ENCODE results near the gene MYOF.
"Not testable (repeated sequence)": the region's sequence is repeated elsewhere in the genome, so short reads cannot be mapped to it uniquely, and the experiment has no call there.

MYOF gene

DNA sequence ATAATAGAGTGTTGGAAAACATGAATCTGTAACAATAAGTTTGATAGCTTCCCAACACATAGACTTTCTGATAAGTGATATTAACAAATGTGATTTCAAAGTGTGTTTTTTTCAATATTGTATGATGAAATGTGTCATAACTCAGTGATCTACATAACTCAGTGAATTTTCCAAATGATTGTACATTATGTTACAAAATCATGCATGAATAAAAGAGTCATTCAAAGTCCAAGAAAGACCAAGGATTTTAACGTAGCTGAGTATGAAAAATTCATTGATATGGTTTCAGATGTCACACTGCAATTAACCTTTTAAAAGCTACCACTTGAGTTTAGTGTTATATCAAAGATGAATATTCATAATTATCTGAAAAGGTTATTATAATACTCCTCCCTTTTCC lies 111.2 kb downstream of the MYOF start:
- Histone ChIP-seq H3K27me3 (ENCODE audit: low read depth) (no peaks in the 10 kb centered on the region), H3K4me1 (no peaks in the 10 kb centered on the region), H3K36me3 (replicated peaks) (no peaks in the 10 kb centered on the region), H3K9me3 (no peaks in the 10 kb centered on the region), H3K4me3 (no peak overlapping the region)
- no peak for DNase-seq (ENCODE audit: low spot score in 2 of 2)
- in situ Hi-C loops (cut with MboI; ENCODE audit: low sequenced_read_pairs), result loop anchor here (25.0 kb wide), 1 partner anchor 484 kb away; no protein-coding TSS in a partner anchor

DNA sequence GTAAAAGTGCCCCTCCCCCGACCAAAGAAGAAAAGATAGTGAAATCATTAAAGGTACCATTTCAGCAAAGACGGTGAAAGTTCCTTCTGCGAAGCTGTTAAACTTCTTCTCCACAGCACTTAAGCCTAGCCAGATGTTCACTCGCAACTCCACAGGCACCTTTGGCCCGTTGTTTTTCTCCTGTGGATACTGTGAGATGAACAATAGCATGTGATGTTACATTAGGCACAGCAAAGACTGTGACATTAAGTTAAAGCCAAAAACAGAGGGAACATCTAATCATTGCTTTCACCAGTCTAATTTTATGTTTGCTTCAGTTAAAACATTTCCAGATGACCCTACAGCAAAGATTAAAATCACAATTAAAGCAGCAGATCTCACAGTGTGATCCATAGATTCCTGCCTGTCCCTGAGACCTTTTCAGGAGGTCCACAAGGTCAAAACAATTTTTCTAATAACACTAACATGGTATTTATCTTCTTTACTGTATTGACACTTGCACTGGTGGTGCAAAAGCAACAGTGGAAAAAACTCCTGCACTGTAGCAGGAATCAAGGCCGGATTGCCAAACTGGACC lies 112.5 kb downstream of the MYOF start:
- in situ Hi-C loops (cut with MboI; ENCODE audit: low sequenced_read_pairs), result loop anchor here (5.0 to 25.0 kb wide), 2 partner anchors 113 to 482 kb away; partner anchors contain the start of gene MYOF
- Histone ChIP-seq H3K4me3 (no peak overlapping the region), H3K9me3 (no peaks in the 10 kb centered on the region), H3K36me3 (replicated peaks) (no peaks in the 10 kb centered on the region; the same call in 1 of the 2 replicates), H3K4me1 (no peaks in the 10 kb centered on the region), H3K27me3 (ENCODE audit: low read depth) (no peaks in the 10 kb centered on the region)
- no peak for DNase-seq (ENCODE audit: low spot score in 2 of 2)

DNA sequence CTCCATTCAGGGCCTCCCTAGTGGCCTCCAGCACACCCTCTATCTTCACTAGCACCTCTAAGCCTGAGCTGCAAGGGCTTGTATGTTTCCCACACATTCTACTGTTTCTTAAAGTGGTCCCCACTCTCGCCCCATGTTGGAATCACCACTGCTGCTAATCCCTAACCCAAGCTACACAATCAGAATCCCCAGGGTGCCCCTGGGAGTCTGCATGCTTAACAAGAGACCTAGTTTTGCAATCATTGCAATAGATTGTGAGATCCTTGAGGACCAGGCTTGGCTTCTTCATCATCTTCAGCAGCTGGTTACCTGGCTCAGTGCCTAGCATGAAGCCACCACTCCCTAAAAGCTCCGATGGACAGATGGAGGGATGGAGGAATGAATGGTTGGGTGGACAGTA lies 113.9 kb downstream of the MYOF start:
- in situ Hi-C loops (cut with MboI; ENCODE audit: low sequenced_read_pairs), result loop anchor here (5.0 to 25.0 kb wide), 2 partner anchors 114 to 481 kb away; partner anchors contain the start of gene MYOF
- Histone ChIP-seq H3K4me1 (no peaks in the 10 kb centered on the region), H3K9me3 (no peaks in the 10 kb centered on the region), H3K36me3 (replicated peaks) (no peaks in the 10 kb centered on the region; the same call in 1 of the 2 replicates), H3K27me3 (ENCODE audit: low read depth) (no peaks in the 10 kb centered on the region), H3K4me3 (no peak overlapping the region)
- DNase-seq (ENCODE audit: low spot score in 2 of 2), result no peak

DNA sequence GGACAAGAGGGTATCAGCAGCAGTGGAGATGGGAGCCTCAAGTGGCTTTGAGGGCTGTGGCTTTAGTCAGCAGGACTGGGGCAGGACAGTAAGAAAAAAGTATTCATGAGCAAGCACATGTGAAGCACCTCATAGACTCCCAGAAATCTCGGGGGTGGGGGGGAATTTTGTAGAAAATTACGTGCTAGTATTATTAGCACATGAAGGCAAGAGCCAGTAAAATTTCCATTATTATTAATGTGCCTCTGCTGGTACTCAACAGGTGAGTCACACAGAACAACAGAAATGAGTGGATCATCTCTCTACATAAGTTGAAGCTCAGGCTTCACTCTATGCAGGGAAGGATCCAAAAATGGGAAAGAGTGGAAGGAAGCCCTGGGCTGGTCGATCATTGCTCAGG lies 114.5 kb downstream of the MYOF start:
- Histone ChIP-seq H3K4me3 (no peak overlapping the region), H3K4me1 (no peaks in the 10 kb centered on the region), H3K9me3 (no peaks in the 10 kb centered on the region), H3K27me3 (ENCODE audit: low read depth) (no peaks in the 10 kb centered on the region), H3K36me3 (replicated peaks) (no peaks in the 10 kb centered on the region; the same call in 1 of the 2 replicates)
- DNase-seq (ENCODE audit: low spot score in 2 of 2), result no peak
- in situ Hi-C loops (cut with MboI; ENCODE audit: low sequenced_read_pairs), result loop anchor here (5.0 to 25.0 kb wide), 2 partner anchors 115 to 480 kb away; partner anchors contain the start of gene MYOF

DNA sequence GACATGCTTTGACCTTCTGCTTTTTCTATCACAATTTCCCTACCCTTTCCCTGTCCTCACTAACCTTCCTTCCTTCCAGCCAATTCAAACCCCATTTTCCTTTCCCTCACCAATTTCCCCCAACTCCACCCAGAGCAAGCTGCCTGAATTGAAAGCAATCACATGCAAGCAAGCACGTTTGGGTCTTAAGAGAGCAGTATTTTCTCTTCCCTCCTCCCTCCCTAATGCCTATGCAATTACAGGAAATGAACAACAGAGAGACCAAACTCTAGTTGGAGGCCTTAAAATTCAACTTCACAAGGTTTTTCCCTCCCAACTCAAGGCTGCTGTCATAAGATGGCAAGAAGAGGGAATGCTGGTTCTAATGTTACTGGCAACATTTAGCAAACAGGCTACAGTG lies 117.2 kb downstream of the MYOF start:
- no peak overlapping the region for H3K4me3 ChIP-seq
- in situ Hi-C loops (cut with MboI; ENCODE audit: low sequenced_read_pairs), result loop anchor here (5.0 to 25.0 kb wide), 2 partner anchors 117 to 478 kb away; partner anchors contain the start of gene MYOF
- H3K36me3 ChIP-seq (replicated peaks), result no peaks in the 10 kb centered on the region; the same call in 1 of the 2 replicates

DNA sequence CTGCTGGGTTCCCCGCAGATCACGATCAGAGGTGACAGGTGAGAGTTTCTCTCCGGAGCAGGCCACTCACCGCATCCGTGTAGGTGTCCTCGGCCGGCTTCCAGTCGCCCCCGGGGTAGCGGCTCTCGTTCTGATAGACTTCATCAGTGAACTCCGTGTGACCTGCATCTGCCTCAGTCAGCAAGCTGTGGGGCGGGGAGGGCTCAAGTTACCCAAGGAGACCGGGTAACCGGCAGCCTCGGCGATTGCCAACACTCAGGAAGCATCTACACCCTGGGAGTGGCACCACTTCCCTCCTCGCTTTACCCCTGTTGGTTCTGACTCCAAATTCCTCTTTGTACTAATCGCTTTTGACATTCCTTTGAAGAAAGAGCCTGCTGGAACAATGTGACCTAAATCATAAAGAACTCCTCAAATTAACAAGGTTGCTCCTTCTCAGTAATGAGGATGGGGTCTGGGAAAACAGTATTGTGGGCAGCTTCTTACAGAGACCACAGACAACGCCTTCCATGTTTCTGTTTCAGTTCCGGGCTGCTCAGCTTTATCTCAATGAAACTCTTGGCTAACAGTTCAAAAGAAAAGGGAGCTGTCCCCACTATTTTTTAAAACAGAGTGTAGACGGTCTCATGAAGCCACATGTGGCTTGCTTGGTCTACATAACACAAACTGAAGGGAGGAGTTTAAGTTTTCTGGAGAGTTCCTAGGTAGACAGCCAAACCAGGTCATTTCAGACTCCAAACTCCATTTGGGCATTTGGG lies 118.1 kb downstream of the MYOF start:
- DNase-seq (ENCODE audit: low spot score in 2 of 2), result no peak
- Histone ChIP-seq H3K36me3 (replicated peaks) (no peaks in the 10 kb centered on the region; the same call in 1 of the 2 replicates), H3K4me3 (no peak overlapping the region), H3K4me1 (no peaks in the 10 kb centered on the region), H3K9me3 (no peaks in the 10 kb centered on the region), H3K27me3 (ENCODE audit: low read depth) (no peaks in the 10 kb centered on the region)
- in situ Hi-C loops (cut with MboI; ENCODE audit: low sequenced_read_pairs), result loop anchor here (25.0 kb wide), 1 partner anchor 477 kb away; no protein-coding TSS in a partner anchor

More for the DNA sequence above, 117.2 kb downstream of the MYOF start:
- no peaks in the 10 kb centered on the region for H3K4me1 ChIP-seq
- no peak for DNase-seq (ENCODE audit: low spot score in 2 of 2)
- H3K27me3 ChIP-seq (ENCODE audit: low read depth), result no peaks in the 10 kb centered on the region
- H3K9me3 ChIP-seq, result no peaks in the 10 kb centered on the region

DNA sequence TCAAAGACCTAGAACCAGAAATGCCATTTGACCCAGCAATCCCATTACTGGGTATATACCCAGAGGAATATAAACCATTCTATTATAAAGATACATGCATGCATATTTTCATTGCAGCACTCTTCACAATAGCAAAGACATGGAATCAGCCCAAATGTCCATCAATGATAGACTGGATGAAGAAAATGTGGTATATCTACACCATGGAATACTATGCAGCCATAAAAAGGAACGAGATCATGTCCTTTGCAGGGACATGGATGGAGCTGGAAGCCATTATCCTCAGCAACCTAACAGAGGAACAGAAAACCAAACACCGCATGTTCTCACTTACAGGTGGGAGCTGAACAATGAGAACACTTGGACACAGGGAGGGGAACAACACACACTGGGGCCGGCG lies 123.7 kb downstream of the MYOF start:
- H3K4me3 ChIP-seq; H3K27me3 ChIP-seq (ENCODE audit: low read depth); H3K9me3 ChIP-seq; H3K4me1 ChIP-seq; DNase-seq (ENCODE audit: low spot score in 2 of 2); H3K36me3 ChIP-seq (replicated peaks): not testable (repeated sequence)
- in situ Hi-C loops (cut with MboI; ENCODE audit: low sequenced_read_pairs), result loop anchor here (25.0 kb wide), 1 partner anchor 471 kb away; no protein-coding TSS in a partner anchor

DNA sequence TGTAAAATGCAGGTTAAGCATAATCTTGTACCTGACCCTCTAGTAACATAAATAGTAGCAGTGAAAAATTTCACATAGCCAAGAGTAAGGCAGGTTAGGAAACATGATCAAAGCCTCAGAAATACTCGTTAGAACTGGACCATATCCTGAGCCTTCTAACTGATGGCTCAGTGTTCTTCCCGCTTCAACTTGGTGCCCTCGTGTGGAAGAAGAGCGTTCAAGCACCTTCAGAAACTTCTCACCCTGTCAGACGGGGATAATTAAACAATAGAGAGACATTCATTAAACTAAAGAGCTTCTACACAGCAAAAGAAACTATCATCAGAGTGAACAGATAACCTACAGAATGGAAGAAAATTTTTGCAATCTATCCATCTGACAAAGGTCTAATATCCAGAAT lies 124.5 kb downstream of the MYOF start:
- H3K4me1 ChIP-seq, result no peaks in the 10 kb centered on the region
- H3K27me3 ChIP-seq (ENCODE audit: low read depth), result no peaks in the 10 kb centered on the region
- H3K9me3 ChIP-seq, result no peaks in the 10 kb centered on the region
- DNase-seq (ENCODE audit: low spot score in 2 of 2), result peak; percentile 62 to 71
- in situ Hi-C loops (cut with MboI; ENCODE audit: low sequenced_read_pairs), result loop anchor here (25.0 kb wide), 1 partner anchor 470 kb away; no protein-coding TSS in a partner anchor
- no peaks in the 10 kb centered on the region for H3K36me3 ChIP-seq (replicated peaks)
- no peak overlapping the region for H3K4me3 ChIP-seq

DNA sequence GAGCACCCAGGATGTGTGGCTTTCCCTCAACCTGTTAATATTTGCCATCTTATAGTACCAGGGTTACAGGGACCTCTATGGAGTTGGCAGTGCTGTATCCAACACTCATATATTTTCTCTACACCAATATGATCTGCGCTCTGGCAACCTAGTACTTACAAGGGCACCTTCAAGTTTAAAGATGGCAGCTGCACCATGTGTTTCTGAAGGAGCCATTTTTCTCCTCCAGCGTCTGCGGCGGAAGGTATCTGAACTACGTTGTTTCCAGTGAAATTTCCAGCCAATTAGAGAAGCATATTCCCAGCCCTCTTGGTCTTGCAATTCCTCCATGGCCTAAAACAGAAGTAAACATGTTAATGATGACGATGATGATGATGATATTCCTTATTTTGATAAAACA lies 125.6 kb downstream of the MYOF start:
- in situ Hi-C loops (cut with MboI; ENCODE audit: low sequenced_read_pairs), result loop anchor here (25.0 kb wide), 1 partner anchor 469 kb away; no protein-coding TSS in a partner anchor
- Histone ChIP-seq H3K9me3 (no peaks in the 10 kb centered on the region), H3K36me3 (replicated peaks) (no peaks in the 10 kb centered on the region)

DNA sequence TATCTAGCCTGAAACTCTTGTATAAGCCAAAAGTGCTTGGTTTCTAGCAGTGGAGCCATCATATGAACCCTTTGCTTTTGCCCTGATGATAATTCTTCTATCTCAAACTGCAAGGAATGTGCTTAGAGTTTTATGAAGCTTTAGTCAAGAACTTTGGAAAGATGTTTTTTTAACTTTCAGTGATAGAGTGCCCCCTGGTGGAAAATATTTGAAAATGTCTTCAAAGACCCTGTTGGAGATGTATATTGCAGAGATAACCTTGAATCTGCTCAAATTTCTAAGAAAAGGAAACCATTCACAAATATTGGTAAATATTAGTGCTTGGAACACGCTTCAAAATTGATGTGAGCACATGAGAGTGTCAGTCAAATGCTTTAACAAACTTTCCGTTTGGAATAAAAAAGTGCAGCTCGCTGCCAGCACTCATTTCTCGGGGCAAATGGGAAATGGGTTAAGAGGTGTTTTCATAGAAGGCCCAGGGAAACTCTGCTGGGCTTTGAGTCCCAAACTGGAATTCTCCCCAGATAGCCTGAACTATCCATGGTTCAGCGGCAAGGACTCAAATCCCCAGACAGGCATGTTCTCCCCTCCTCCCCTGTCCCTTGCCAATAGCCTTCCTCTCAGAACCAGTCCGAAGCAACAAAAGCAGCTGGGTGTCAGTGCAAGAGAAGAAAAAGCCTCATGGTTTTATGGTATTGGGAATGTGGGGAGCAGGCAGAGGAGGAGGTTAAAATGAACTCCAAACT lies 129.3 kb downstream of the MYOF start:
- H3K9me3 ChIP-seq, result no peaks in the 10 kb centered on the region
- DNase-seq (ENCODE audit: low spot score in 2 of 2), result peak in 1 of 2 experiments; percentile 69
- H3K36me3 ChIP-seq (replicated peaks), result no peaks in the 10 kb centered on the region
- no peaks in the 10 kb centered on the region for H3K27me3 ChIP-seq (ENCODE audit: low read depth)
- H3K4me1 ChIP-seq, result no peaks in the 10 kb centered on the region
- H3K4me3 ChIP-seq, result no peak overlapping the region
- in situ Hi-C loops (cut with MboI; ENCODE audit: low sequenced_read_pairs), result loop anchor here (5.0 to 25.0 kb wide), 2 partner anchors 271 to 466 kb away; no protein-coding TSS in a partner anchor

More for the DNA sequence above, 125.6 kb downstream of the MYOF start:
- H3K4me3 ChIP-seq, result no peak overlapping the region
- no peak for DNase-seq (ENCODE audit: low spot score in 2 of 2)
- H3K27me3 ChIP-seq (ENCODE audit: low read depth), result no peaks in the 10 kb centered on the region
- no peaks in the 10 kb centered on the region for H3K4me1 ChIP-seq

DNA sequence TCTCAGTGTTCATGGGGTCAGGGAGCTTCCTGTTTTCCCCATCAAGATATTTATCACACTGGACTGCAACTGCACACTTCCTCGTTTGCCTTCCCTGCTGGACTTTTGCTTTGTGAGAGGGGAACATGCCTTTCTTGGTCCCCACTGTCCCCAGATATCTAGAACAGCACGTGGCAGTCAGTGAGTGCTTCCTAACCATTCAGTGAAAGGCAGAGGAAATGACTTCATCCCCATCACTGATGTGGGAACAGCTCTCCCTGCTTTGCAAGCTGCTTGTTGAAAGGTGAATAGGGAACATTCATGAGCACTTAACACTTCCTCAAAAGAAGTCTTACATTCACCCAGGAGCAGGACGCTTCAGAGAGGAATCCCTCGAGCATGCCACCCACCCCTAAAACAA lies 135.4 kb downstream of the MYOF start:
- Histone ChIP-seq H3K4me3 (no peak overlapping the region), H3K36me3 (replicated peaks) (no peaks in the 10 kb centered on the region), H3K27me3 (ENCODE audit: low read depth) (no peaks in the 10 kb centered on the region), H3K4me1 (no peaks in the 10 kb centered on the region), H3K9me3 (no peaks in the 10 kb centered on the region)
- in situ Hi-C loops (cut with MboI; ENCODE audit: low sequenced_read_pairs), result no loop called here
- DNase-seq (ENCODE audit: low spot score in 2 of 2), result no peak

DNA sequence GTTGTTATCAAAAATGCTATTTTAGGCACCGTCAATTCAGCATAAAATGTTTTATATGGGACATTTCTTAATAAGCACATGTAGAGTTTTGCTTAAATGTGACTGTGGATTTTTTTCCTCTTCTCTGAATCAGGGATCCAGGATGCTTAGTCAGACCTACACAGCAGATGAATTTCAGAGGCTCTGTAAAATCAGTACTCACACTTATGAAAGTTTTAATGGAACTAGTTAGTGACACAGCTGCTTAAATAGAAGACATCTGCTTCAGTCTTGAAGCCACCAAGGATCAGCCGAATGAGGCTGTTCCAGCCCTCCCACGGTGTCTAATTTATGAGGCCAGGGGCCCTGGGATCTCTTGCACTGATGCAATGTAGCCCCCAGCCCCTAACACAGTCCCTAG lies 136.0 kb downstream of the MYOF start:
- H3K9me3 ChIP-seq, result no peaks in the 10 kb centered on the region
- H3K27me3 ChIP-seq (ENCODE audit: low read depth), result no peaks in the 10 kb centered on the region
- no peak for DNase-seq (ENCODE audit: low spot score in 2 of 2)
- no peaks in the 10 kb centered on the region for H3K36me3 ChIP-seq (replicated peaks)
- no peak overlapping the region for H3K4me3 ChIP-seq
- no peaks in the 10 kb centered on the region for H3K4me1 ChIP-seq
- in situ Hi-C loops (cut with MboI; ENCODE audit: low sequenced_read_pairs), result no loop called here

DNA sequence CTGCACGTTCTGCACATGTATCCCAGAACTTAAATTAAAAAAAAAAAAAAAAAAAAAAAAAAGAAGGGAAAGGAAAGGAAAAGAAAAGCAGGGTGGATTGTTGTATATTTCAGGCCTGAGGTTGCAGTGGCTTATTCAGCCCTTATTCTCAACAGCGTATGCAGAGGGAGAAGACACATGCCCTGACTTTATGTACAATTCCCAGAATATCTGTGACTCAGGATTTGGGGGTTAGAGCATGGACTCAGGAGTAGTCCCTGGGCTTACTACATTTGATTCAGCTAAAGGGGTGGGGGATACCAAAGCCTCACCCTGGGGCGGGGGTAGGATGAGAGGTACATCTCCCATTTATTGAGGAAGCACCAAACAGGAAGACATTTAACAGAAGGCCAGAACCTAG lies 137.4 kb downstream of the MYOF start:
- in situ Hi-C loops (cut with MboI; ENCODE audit: low sequenced_read_pairs), result no loop called here
- DNase-seq (ENCODE audit: low spot score in 2 of 2), result no peak
- Histone ChIP-seq H3K4me1 (no peaks in the 10 kb centered on the region), H3K4me3 (no peak overlapping the region), H3K36me3 (replicated peaks) (no peaks in the 10 kb centered on the region), H3K27me3 (ENCODE audit: low read depth) (no peaks in the 10 kb centered on the region), H3K9me3 (no peaks in the 10 kb centered on the region)
